Lung microvascular endothelial cell (primary cell): ENCODE measurements around the gene TOR1AIP1. TPM values are rescaled to one million over a fixed set of nuclear protein-coding genes. Genes with fewer than 3 reads are reported as not detected.

Source experiments
- total RNA-seq: library from RNA; depleted of rRNA; stranded (reverse); fragments of >200 nt; gene quantifications from 2 replicates; pipeline ENCODE4 v1.2.1, GENCODE V29; 2014

TOR1AIP1 gene
- total RNA-seq, 1 donor from 2014 or later: 22.6 TPM

Other genes starting within 250 kb of the TOR1AIP1 start
- under 0.01 and 0.22 TPM in 2 replicates for gene FAM163A, start 139.0 kb upstream of the TOR1AIP1 start, total RNA-seq
- 50.8 and 87.1 TPM in 2 replicates for gene TOR1AIP2, start 4.5 kb upstream of the TOR1AIP1 start, total RNA-seq
- 32.7 and 46.6 TPM in 2 replicates for gene CEP350, start 72.5 kb downstream of the TOR1AIP1 start, total RNA-seq